Measurements from ENCODE around the gene METTL21C. TPM values are rescaled to one million over a fixed set of nuclear protein-coding genes. Genes with fewer than 3 reads are reported as not detected.

Gene METTL21C
- total RNA-seq, 1 donor from 2014 or later: not detected

GRCh38 chr13:102693250-102693649 is 1.6 kb downstream of the METTL21C start:
- no peak for DNase-seq (ENCODE audit: low spot score, unreplicated experiment)
- Mint-ChIP-seq H3K27ac (no peak overlapping the region), H3K4me1 (ENCODE audit: low read depth) (peaks cover 7% of the 10 kb centered on the region), H3K9me3 (ENCODE audit: low read depth) (peaks cover under 1% of the 10 kb centered on the region), H3K4me3 (ENCODE audit: low read depth) (no peak overlapping the region), H3K36me3 (ENCODE audit: insufficient read depth) (no peaks in the 10 kb centered on the region), H3K27me3 (no peaks in the 10 kb centered on the region)
- no peak for TF ChIP-seq CTCF (IDR thresholded peaks at IDR 0.05; ENCODE audit: unreplicated experiment)

- H3K4me1 Mint-ChIP-seq (ENCODE audit: low read depth): peaks cover 7% of the 10 kb centered on the region
Measured at GRCh38 chr13:102692491-102692826, 2.4 kb downstream of the METTL21C start.

GRCh38 chr13:102690883-102691282 is 4.0 kb downstream of the METTL21C start:
- H3K4me3 Mint-ChIP-seq (ENCODE audit: low read depth): no peak overlapping the region
- H3K36me3 Mint-ChIP-seq (ENCODE audit: insufficient read depth): no peaks in the 10 kb centered on the region
- H3K4me1 Mint-ChIP-seq (ENCODE audit: low read depth): peaks cover 7% of the 10 kb centered on the region
- DNase-seq (ENCODE audit: low spot score, unreplicated experiment): no peak
- TF ChIP-seq CTCF (IDR thresholded peaks at IDR 0.05; ENCODE audit: unreplicated experiment): no peak
- no peak overlapping the region for H3K27ac Mint-ChIP-seq
- H3K27me3 Mint-ChIP-seq: no peaks in the 10 kb centered on the region
- no peaks in the 10 kb centered on the region for H3K9me3 Mint-ChIP-seq (ENCODE audit: low read depth)

More at GRCh38 chr13:102692491-102692826, 2.4 kb downstream of the METTL21C start:
- H3K4me3 Mint-ChIP-seq (ENCODE audit: low read depth): no peak overlapping the region
- H3K36me3 Mint-ChIP-seq (ENCODE audit: insufficient read depth): no peaks in the 10 kb centered on the region
- H3K27me3 Mint-ChIP-seq: no peaks in the 10 kb centered on the region
- H3K27ac Mint-ChIP-seq: no peak overlapping the region
- no peaks in the 10 kb centered on the region for H3K9me3 Mint-ChIP-seq (ENCODE audit: low read depth)
- DNase-seq (ENCODE audit: low spot score, unreplicated experiment): no peak
- TF ChIP-seq CTCF (IDR thresholded peaks at IDR 0.05; ENCODE audit: unreplicated experiment): no peak

GRCh38 chr13:102688306-102688973 is 6.4 kb downstream of the METTL21C start:
- TF ChIP-seq CTCF (IDR thresholded peaks at IDR 0.05; ENCODE audit: unreplicated experiment): no peak
- H3K9me3 Mint-ChIP-seq (ENCODE audit: low read depth): no peaks in the 10 kb centered on the region
- H3K4me3 Mint-ChIP-seq (ENCODE audit: low read depth): no peak overlapping the region
- H3K36me3 Mint-ChIP-seq (ENCODE audit: insufficient read depth): no peaks in the 10 kb centered on the region
- no peak for DNase-seq (ENCODE audit: low spot score, unreplicated experiment)
- no peak overlapping the region for H3K27ac Mint-ChIP-seq
- H3K27me3 Mint-ChIP-seq: no peaks in the 10 kb centered on the region
- peaks cover 7% of the 10 kb centered on the region for H3K4me1 Mint-ChIP-seq (ENCODE audit: low read depth)

GRCh38 chr13:102687520-102687919 is 7.3 kb downstream of the METTL21C start:
- no peaks in the 10 kb centered on the region for H3K9me3 Mint-ChIP-seq (ENCODE audit: low read depth)
- DNase-seq (ENCODE audit: low spot score, unreplicated experiment): no peak
- no peaks in the 10 kb centered on the region for H3K36me3 Mint-ChIP-seq (ENCODE audit: insufficient read depth)
- H3K27ac Mint-ChIP-seq: no peak overlapping the region
- H3K4me1 Mint-ChIP-seq (ENCODE audit: low read depth): peaks cover 7% of the 10 kb centered on the region
- no peaks in the 10 kb centered on the region for H3K27me3 Mint-ChIP-seq
- no peak for TF ChIP-seq CTCF (IDR thresholded peaks at IDR 0.05; ENCODE audit: unreplicated experiment)
- no peak overlapping the region for H3K4me3 Mint-ChIP-seq (ENCODE audit: low read depth)
